Stimulated activated CD4-positive, alpha-beta T cell treated with anti-CD3 and anti-CD28 coated beads, Interleukin-4, amount 100 ng/mL, for 4 hours (primary cell): ENCODE results near the gene COX5B.
"Not testable (repeated sequence)": the region's sequence is repeated elsewhere in the genome, so short reads cannot be mapped to it uniquely, and the experiment has no call there.

Experiments used
- DNase-seq, 2 experiments: peaks; one replicate each; pipeline ENCODE4 v3.0.0-alpha.2; 2020

Gene COX5B

DNA sequence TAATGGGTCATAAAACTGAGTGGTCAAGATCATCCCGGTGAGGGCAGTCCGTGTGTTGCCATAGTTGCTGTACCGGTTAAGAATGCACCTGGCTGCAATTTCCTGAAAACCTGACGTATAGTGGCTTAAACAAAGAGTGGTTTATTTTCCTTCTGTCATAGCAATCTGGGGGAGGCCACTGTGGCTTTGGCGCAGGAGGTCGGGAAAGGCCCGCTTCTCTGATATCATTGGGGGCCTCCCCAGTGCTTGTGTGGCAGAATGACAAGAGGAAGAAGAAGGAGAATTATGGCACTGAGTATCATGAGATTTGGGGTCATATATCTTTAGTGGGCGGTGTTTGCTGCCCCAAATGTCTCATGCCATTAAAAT, 28.0 kb downstream of the COX5B start:
- DNase-seq = no peak

DNA sequence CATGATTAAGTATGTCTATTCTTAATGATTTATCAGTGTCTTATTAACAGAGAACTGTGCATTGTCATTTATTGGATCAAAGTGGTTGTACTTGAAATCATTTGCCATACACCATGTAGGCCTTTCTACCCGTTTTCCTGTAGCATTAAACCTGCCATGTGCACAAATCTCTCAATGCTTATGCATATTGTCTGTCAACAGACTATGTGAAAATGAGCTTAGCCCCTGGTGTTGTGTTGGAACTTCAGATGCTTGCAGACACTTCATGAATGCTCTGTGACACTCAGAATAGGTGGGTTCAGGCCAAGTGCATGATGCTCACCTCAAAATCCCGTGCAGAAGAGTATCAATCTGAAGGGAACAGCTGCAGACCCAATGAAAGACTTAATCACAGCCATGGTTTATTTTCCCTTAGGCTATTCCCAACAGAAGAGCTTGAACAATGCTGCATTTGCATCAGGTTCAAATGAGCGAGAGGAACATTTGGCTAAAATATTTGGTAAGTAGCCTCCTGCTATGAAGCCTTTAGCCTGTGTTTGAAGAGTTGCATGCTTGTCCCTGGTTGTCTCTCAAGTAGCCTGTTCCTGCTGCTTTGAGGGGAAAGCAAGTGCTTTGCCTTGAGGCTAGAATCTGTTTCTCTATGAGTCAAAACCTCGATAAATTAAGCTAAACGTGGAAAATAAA, 29.7 kb downstream of the COX5B start:
- DNase-seq = no peak

DNA sequence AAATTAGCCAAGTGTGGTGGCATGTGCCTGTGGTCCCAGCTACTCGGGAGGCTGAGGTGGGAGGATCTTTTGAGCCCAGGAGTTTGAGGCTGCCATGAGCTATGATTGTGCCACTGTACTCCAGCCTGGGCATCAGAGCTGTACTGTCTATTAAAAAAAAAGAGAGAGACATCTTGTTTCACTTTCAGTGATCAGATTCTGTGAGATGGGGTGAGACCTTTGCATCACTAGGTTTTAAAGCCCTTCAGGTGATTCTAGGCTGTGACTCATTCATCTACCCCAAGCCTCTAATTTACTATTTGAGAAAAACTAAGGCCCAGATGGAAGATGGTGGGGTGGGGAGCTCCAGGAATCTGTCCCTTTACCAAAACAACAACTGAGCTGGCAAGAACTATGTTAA, 30.8 kb downstream of the COX5B start:
- no peak for DNase-seq

DNA sequence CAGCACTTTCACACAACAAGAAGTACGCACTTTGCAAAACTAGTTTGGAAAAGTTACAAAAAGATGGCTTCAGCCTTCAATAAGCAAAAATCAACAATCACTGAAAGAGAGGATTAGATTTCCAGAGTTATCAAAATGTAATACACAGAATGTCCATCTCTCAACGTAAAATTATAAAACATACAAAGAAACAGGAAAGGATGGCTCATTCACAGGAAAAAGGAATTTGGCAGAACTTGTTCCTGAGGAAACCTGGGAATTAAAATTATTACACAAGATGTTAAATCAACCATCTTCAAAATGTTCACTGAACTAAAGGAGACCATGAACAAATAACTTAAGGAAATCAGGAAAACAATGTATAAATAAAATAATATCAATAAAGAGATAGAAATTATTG, 31.6 kb downstream of the COX5B start:
- no peak for DNase-seq

DNA sequence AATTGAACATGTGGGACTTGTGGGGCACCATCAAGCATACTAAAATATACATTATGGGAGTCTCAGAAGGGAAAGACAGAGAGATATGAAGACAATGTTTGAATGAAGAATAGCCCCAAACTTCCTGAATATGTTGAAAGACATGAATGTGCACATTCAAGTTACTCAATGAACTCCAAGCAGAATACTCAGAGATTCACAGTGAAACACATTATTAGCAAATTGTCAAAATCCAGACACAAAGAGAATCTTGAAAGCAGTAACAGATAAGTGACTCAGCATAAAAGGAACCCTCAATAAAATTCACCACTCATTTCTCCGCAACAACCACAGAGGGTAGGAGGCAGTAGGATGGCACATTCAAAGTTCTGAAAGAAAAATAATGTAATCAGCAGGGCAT, 32.4 kb downstream of the COX5B start:
- no peak for DNase-seq

DNA sequence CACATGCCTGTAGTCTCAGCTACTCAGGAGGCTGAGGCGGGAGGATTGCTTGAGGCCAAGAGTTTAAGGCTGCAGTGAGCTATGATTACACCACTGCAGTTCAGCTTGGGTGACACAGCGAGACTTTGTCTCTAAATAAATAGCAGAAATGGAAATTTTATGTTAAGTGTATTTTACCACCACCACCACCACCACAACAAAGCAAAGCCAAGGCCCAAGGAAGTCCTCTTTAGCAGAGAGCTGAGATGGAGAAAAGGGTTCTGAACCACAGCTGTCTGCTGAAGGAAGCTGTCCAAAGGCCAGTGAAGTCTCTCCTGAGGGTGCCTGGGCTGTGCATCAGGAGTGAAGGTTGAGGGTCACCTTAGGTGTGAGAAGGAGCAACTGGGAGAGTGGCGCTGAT, 41.4 kb downstream of the COX5B start:
- not testable (repeated sequence) for DNase-seq

DNA sequence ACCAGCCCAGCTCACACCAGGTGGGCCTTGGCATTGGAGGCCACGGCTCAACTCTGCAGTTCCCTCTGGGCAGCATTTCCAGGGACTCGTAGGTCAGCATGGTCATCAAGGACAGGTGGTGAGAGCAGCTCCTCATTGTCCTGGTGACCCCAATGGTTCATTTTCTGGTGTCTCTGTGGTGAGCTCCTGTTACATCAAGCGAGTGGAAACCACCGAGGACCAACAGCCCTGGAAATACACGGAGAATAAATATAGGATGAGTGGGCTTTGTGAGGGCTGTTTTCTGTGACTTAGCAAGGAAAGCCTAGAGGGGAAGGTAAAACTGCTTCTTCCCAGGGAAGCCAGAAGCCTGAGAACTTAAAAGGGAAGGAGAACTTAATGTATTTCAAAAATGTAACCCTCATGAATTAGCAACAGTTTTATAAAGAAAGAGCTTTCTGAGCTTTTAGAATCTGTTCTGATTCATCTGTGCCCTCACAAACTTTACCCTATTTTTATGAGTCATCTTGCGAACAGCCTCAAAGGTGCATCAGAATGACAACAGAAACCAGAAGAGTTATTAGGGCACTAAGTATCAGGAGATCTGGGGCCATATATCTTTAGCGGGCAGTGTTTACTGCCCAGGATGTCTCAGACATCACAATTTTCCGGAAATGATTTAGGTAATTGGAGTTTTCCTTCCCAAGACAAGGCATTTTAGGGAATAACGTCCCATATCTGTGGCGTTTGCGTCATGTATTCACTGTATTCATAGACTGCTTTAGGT, 42.4 kb downstream of the COX5B start:
- DNase-seq = no peak

DNA sequence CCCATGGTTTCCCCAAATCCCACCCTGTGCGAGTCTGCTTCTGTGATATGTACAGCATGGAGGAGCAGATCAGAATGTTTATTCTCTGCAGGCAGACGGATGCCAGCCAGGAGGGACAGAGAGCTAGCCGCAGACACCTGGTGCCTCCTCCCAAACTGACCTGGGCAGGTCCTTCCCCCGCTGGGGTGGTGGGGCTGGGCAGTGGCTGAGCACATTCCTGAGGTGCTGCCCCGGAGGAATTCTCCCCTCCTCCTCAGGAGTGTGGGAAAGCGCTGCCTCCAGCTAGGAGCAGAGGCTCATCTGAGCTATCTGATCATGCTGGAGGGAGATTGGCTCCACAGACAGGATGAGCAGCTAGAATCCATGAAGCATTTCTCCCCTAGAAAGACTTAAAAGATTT, 45.3 kb downstream of the COX5B start:
- no peak for DNase-seq

DNA sequence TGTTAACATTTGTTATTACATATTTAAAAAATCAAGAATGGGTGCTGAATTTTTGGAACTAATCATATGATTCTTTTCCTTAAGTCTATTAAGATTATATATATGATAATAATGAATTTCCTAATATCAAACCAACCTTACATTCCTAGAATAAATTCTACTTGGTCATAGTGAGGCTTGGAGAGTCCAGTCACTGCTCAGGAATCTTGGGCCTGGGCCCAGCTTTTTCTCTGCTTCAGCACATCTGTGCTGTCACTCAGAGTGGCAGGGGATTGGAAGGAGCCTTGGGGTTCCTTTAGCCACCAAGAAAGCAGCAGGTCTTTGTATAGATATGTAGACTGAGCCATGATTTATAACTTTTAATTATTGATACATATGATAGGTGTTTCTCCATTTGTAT, 47.6 kb downstream of the COX5B start:
- DNase-seq = no peak

DNA sequence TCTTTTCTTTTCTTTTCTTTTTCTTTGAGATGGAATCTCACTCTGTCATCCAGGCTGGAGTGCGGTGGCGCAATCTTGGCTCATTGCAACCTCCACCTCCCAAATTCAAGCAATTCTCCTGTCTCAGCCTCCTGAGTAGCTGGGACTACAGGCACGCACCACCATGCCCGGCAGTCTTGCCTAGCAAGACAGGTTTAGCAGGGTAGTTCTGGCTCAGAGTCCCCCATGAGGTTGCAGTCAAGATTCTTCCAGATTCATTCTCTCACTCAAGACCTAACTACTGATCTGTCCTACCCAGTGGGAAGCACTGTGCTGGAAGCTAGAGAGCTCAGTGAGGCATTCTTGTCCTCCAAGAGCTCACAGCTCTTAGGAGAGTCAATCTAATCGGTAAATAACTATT, 49.9 kb downstream of the COX5B start:
- DNase-seq = no peak

DNA sequence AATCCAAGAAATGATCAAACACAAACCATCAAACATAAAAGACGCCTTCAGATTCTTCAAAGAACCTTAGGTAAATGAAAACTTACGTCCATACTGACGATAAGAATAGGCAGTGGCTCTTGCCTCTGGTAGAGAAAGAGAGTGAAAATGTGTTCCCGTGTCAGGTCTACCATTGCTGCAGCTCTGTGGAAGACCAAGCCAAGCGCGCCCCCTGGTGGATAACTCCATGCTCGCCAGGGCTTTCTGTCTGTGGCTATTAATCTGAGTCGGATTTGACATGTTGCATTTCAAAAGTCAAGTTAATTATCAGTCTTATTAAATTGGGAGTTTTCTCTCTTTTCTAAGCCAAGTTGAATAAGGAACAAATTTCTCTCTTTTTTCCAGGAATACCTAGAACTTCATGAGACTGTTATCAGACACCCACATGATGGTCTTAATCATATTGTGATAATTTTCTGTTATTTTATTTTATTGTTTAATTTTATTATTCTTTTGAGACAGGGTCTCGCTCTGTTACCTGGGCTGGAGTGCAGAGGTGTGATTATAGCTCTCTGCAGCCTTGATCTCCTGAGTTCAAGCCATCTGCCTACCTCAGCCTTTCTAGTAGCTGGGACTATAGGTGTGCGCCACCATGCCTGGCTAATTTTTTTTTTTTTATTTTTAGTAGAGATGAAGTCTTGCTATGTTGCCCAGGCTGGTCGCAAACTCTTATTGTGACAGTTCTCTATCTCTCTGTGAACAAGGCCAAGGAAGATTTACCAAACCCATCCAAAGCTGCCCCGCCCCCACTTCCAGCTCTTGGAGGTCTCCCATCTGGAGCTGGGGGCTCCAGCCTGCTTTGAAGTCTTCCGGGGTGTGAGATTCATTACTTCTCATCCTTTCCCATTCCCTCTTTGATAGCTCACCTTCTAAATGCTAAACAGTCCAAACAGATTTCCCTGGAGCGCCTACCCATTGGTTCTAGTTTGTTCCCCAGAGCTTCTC, 51.7 kb downstream of the COX5B start:
- DNase-seq = peak; percentile 83 to 96
